ENCODE data around the gene TMEM134. TPM values are rescaled to one million over a fixed set of nuclear protein-coding genes. Genes with fewer than 3 reads are reported as not detected.

TMEM134 gene
- total RNA-seq, 2 experiments from 2014 or later = 26.8 to 76.9 TPM

DNA sequence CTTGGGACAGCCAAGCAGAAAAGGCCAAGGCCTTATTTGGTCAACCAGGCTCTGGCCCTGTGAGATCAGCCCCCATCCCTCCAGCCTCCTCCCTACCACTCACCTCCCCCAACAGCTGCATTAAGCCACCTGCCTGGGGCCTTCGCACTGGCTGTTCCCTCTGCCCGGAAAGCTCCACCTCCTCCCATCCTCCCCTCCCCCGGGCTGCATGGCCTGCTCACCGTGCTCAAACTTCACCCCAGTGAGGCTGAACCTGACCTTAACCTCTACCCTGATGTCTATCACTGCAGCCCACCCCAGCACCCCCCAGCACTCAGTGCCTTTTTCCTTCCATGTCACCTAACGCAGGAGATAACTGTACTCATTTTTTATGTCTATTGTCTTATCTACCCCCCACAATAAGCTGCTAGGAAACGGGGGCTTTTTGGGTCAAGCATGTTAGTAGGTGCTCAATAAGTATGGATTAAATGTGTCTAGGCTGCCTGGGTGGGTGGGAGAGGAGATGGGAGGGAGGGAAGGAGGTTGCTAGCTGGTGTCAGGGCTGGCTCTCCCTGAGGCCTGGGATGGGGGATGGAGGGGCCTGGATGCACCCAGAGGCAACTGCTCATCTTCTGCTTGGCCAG lies 32.5 kb downstream of the TMEM134 start:
- POLR2A ChIA-PET = interaction anchor here (0.6 to 3.6 kb wide), 9 partner anchors 13 to 208 kb away, joined by 3 to 38 read pairs (median 18); partner anchors contain the start of genes PPP1CA, TBC1D10C and TMEM134
- CTCF ChIA-PET (ENCODE audit: unreplicated experiment) = interaction anchor here (0.5 kb wide), 2 partner anchors 42 to 1856 kb away, joined by 3 to 4 read pairs; no protein-coding TSS in a partner anchor
- Histone ChIP-seq H3K9me2 (ENCODE audit: insufficient read depth, low read length) (no peaks in the 10 kb centered on the region), H2AFZ (ENCODE audit: low read length) (no peak overlapping the region), H3K36me3 (ENCODE audit: insufficient read depth, low read length) (peaks cover 66% of the 10 kb centered on the region), H3K4me3 (ENCODE audit: low read depth, low read length, poor library complexity, severe bottlenecking) (peak overlapping the region; percentile 81), H3K4me1 (ENCODE audit: insufficient read depth, low read length, poor library complexity, severe bottlenecking) (peaks cover 75% of the 10 kb centered on the region), H3K79me2 (ENCODE audit: insufficient read depth, low read depth, low read length) (peaks cover 29% of the 10 kb centered on the region), H4K20me1 (ENCODE audit: insufficient read depth, low read length) (peaks cover 12% of the 10 kb centered on the region), H3K27ac (ENCODE audit: low read depth, low read length, poor library complexity, severe bottlenecking) (peak overlapping the region; percentile 94), H3K4me2 (ENCODE audit: low read length) (peak overlapping the region; percentile 97), H3K9me3 (ENCODE audit: low read length) (no peaks in the 10 kb centered on the region)
- BruUV-seq (replicated peaks) = no TSS peak
- TF ChIP-seq EZH2phosphoT487 (IDR thresholded peaks at IDR 0.05; ENCODE audit: borderline replicate concordance, low read depth, low read length) = no peak
- TF ChIP-seq, protein P1, sequence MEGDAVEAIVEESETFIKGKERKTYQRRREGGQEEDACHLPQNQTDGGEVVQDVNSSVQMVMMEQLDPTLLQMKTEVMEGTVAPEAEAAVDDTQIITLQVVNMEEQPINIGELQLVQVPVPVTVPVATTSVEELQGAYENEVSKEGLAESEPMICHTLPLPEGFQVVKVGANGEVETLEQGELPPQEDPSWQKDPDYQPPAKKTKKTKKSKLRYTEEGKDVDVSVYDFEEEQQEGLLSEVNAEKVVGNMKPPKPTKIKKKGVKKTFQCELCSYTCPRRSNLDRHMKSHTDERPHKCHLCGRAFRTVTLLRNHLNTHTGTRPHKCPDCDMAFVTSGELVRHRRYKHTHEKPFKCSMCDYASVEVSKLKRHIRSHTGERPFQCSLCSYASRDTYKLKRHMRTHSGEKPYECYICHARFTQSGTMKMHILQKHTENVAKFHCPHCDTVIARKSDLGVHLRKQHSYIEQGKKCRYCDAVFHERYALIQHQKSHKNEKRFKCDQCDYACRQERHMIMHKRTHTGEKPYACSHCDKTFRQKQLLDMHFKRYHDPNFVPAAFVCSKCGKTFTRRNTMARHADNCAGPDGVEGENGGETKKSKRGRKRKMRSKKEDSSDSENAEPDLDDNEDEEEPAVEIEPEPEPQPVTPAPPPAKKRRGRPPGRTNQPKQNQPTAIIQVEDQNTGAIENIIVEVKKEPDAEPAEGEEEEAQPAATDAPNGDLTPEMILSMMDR (conservative IDR thresholded peaks at IDR 0.05; ENCODE audit: low read length) = no peak
- intact Hi-C loops (cut with micrococcal nuclease; ENCODE audit: unreplicated experiment) = loop anchor here (1.0 to 2.0 kb wide), 4 partner anchors 28 to 70 kb away; partner anchors contain the start of gene TMEM134
- DNase-seq (ENCODE audit: low spot score) = peak; percentile 91

DNA sequence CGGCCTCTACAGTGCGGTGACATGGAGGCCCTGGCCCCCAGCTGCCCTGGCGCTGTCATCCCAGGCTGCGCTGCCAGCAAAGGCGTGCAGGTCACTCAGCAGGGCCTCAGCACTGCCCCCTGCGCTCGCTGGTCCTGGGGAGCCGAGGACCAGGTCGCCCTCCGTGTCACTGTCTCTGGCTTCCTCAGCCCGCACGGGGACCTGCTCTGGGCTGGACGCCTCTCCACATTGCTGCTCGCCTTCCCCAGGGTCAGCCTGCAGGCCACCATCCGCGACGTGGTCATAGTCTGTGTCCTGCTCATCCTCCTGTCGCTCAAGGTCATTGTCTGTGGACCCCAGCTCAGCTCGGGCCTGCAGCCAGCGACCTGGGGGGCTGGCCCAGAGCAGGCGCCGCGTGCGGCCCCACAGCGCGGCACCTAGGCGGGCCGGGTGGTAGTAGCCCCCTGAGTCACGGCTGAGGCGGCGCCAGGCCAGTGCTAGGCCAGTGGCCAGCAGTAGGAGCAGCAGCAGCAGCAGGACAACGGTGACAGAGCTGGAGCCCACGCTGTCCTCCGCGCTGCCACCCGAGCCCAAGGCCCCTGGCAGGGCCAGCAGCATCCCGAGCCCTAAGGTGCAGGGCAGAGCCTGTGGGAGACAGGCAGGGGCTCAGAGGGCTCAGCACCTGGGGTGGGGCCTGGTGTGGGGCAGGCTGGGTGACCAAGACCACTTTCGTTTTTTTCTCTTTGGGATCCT lies 33.2 kb downstream of the TMEM134 start:
- peaks cover 29% of the 10 kb centered on the region for H3K79me2 ChIP-seq (ENCODE audit: insufficient read depth, low read depth, low read length)
- intact Hi-C loops (cut with micrococcal nuclease; ENCODE audit: unreplicated experiment) = loop anchor here (2.0 kb wide), 1 partner anchor 27 kb away; no protein-coding TSS in a partner anchor
- peak overlapping the region; percentile 94 for H3K27ac ChIP-seq (ENCODE audit: low read depth, low read length, poor library complexity, severe bottlenecking)
- TSS peak; percentile 88 for BruUV-seq (replicated peaks)
- H3K36me3 ChIP-seq (ENCODE audit: insufficient read depth, low read length) = peaks cover 68% of the 10 kb centered on the region
- H4K20me1 ChIP-seq (ENCODE audit: insufficient read depth, low read length) = peaks cover 12% of the 10 kb centered on the region
- H3K4me1 ChIP-seq (ENCODE audit: insufficient read depth, low read length, poor library complexity, severe bottlenecking) = peaks cover 69% of the 10 kb centered on the region
- H3K4me2 ChIP-seq (ENCODE audit: low read length) = peak overlapping the region; percentile 97
- POLR2A ChIA-PET = interaction anchor here (2.6 to 3.6 kb wide), 4 partner anchors 24 to 33 kb away, joined by 18 to 38 read pairs (median 29); partner anchors contain the start of genes PPP1CA, TBC1D10C and TMEM134
- peak overlapping the region; percentile 81 for H3K4me3 ChIP-seq (ENCODE audit: low read depth, low read length, poor library complexity, severe bottlenecking)
- no peak for DNase-seq (ENCODE audit: low spot score)
- TF ChIP-seq EZH2phosphoT487 (IDR thresholded peaks at IDR 0.05; ENCODE audit: borderline replicate concordance, low read depth, low read length) = no peak
- TF ChIP-seq, protein P1 (conservative IDR thresholded peaks at IDR 0.05; ENCODE audit: low read length) = no peak
- no peaks in the 10 kb centered on the region for H3K9me3 ChIP-seq (ENCODE audit: low read length)
- no peak overlapping the region for H2AFZ ChIP-seq (ENCODE audit: low read length)
- no peaks in the 10 kb centered on the region for H3K9me2 ChIP-seq (ENCODE audit: insufficient read depth, low read length)
- CTCF ChIA-PET (ENCODE audit: unreplicated experiment) = interaction anchor here (0.5 kb wide), 2 partner anchors 43 to 1856 kb away, joined by 3 to 4 read pairs; no protein-coding TSS in a partner anchor

All from OCI-LY7 (cell line).